ENCODE data around the gene TRPM2. TPM values are rescaled to one million over a fixed set of nuclear protein-coding genes. Genes with fewer than 3 reads are reported as not detected.
"Not testable (repeated sequence)": the region's sequence is repeated elsewhere in the genome, so short reads cannot be mapped to it uniquely, and the experiment has no call there.

Gene TRPM2
- total RNA-seq, 1 experiment from 2014 or later = not detected

GRCh38 chr21:44342981-44343380 is 10.4 kb upstream of the TRPM2 start:
- H3K4me2 ChIP-seq; H3K27me3 ChIP-seq (ENCODE audit: insufficient read depth, low read depth); H3K4me3 ChIP-seq; H3K36me3 ChIP-seq (ENCODE audit: low read depth); H3K79me2 ChIP-seq (ENCODE audit: low read depth); H2AFZ ChIP-seq; H3K9me3 ChIP-seq (ENCODE audit: insufficient read depth, low read depth); H3F3A ChIP-seq (ENCODE audit: insufficient read depth, low read depth); H3K9me2 ChIP-seq (ENCODE audit: insufficient read depth); DNase-seq; intact Hi-C loops (cut with micrococcal nuclease; ENCODE audit: unreplicated experiment); H4K20me1 ChIP-seq (ENCODE audit: insufficient read depth); CTCF ChIA-PET; BruUV-seq (replicated peaks); POLR2A ChIA-PET (ENCODE audit: unreplicated experiment); H3K27ac ChIP-seq; H3K4me1 ChIP-seq (replicated peaks; ENCODE audit: insufficient read depth): not testable (repeated sequence)

GRCh38 chr21:44344541-44345183 is 8.8 kb upstream of the TRPM2 start:
- no peak overlapping the region for H3K4me3 ChIP-seq
- peaks cover 7% of the 10 kb centered on the region; the same call in 1 of the 2 replicates for H3K4me1 ChIP-seq (replicated peaks; ENCODE audit: insufficient read depth)
- H3K79me2 ChIP-seq (ENCODE audit: low read depth) = no peaks in the 10 kb centered on the region
- POLR2A ChIA-PET (ENCODE audit: unreplicated experiment) = no interaction called here
- peaks cover 8% of the 10 kb centered on the region for H3K27me3 ChIP-seq (ENCODE audit: insufficient read depth, low read depth)
- no peak for TF ChIP-seq CTCF (conservative IDR thresholded peaks at IDR 0.05)
- TF ChIP-seq EZH2 (IDR thresholded peaks at IDR 0.05; ENCODE audit: low read depth) = no peak
- H3K36me3 ChIP-seq (ENCODE audit: low read depth) = no peaks in the 10 kb centered on the region
- no peak overlapping the region for H3K27ac ChIP-seq
- H3K9me2 ChIP-seq (ENCODE audit: insufficient read depth) = no peaks in the 10 kb centered on the region
- CTCF ChIA-PET = interaction anchor here (0.6 kb wide), 1 partner anchor 583 kb away, joined by 3 read pairs; no protein-coding TSS in a partner anchor
- no peaks in the 10 kb centered on the region for H3K9me3 ChIP-seq (ENCODE audit: insufficient read depth, low read depth)
- no peak overlapping the region for H2AFZ ChIP-seq
- H3K4me2 ChIP-seq = no peak overlapping the region
- 0 out of 2 replicates have a peak, but pooled peaks cover 2% of the 10 kb centered on the region for H3F3A ChIP-seq (ENCODE audit: insufficient read depth, low read depth)
- no peaks in the 10 kb centered on the region for H4K20me1 ChIP-seq (ENCODE audit: insufficient read depth)
- BruUV-seq (replicated peaks) = no TSS peak
- intact Hi-C loops (cut with micrococcal nuclease; ENCODE audit: unreplicated experiment) = no loop called here
- DNase-seq = no peak

GRCh38 chr21:44345495-44345894 is 7.9 kb upstream of the TRPM2 start:
- DNase-seq = no peak
- H3K36me3 ChIP-seq (ENCODE audit: low read depth) = no peaks in the 10 kb centered on the region
- 0 out of 2 replicates have a peak, but pooled peaks cover under 1% of the 10 kb centered on the region for H3K4me1 ChIP-seq (replicated peaks; ENCODE audit: insufficient read depth)
- H3K27me3 ChIP-seq (ENCODE audit: insufficient read depth, low read depth) = peaks cover 8% of the 10 kb centered on the region
- H3K9me2 ChIP-seq (ENCODE audit: insufficient read depth) = no peaks in the 10 kb centered on the region
- no peaks in the 10 kb centered on the region for H4K20me1 ChIP-seq (ENCODE audit: insufficient read depth)
- no peak overlapping the region for H2AFZ ChIP-seq
- H3K27ac ChIP-seq = no peak overlapping the region
- H3K4me2 ChIP-seq = no peak overlapping the region
- no peaks in the 10 kb centered on the region for H3K79me2 ChIP-seq (ENCODE audit: low read depth)
- no TSS peak for BruUV-seq (replicated peaks)
- no peak overlapping the region for H3K4me3 ChIP-seq
- no peak for TF ChIP-seq EZH2 (IDR thresholded peaks at IDR 0.05; ENCODE audit: low read depth)
- no peak for TF ChIP-seq CTCF (conservative IDR thresholded peaks at IDR 0.05)
- intact Hi-C loops (cut with micrococcal nuclease; ENCODE audit: unreplicated experiment) = no loop called here
- ChIA-PET POLR2A (ENCODE audit: unreplicated experiment) (no interaction called here), CTCF (interaction anchor here (0.6 kb wide), 1 partner anchor 582 kb away, joined by 3 read pairs; no protein-coding TSS in a partner anchor)
- no peaks in the 10 kb centered on the region for H3F3A ChIP-seq (ENCODE audit: insufficient read depth, low read depth)
- H3K9me3 ChIP-seq (ENCODE audit: insufficient read depth, low read depth) = no peaks in the 10 kb centered on the region
